GM19240 (cell line): ENCODE results near the gene VWA5B2.

Source experiments
- DNase-seq: peaks from one replicate; pipeline ENCODE4 v3.0.0; 2011; ENCODE audit warnings: low spot score; ENCODE audit not compliant: insufficient read length

The VWA5B2 gene

GRCh38 chr3:184275381-184275701, 46.0 kb downstream of the VWA5B2 start:
- DNase-seq, result no peak

GRCh38 chr3:184275961-184276910, 46.9 kb downstream of the VWA5B2 start, which contains the start of gene ECE2:
TSS of gene ECE2 (plus strand) at chr3:184276022. CDS start at chr3:184276154, 132 bp downstream.
- no peak for DNase-seq

GRCh38 chr3:184277366-184277765, 48.0 kb downstream of the VWA5B2 start:
- no peak for DNase-seq

- no peak for DNase-seq
Measured at GRCh38 chr3:184282941-184283340, 53.6 kb downstream of the VWA5B2 start.

GRCh38 chr3:184283681-184284080, 54.3 kb downstream of the VWA5B2 start:
- no peak for DNase-seq

- no peak for DNase-seq
Measured at GRCh38 chr3:184284696-184285095, 55.3 kb downstream of the VWA5B2 start.

- peak; percentile 61 for DNase-seq
Measured at GRCh38 chr3:184289426-184289938, 60.1 kb downstream of the VWA5B2 start.

- no peak for DNase-seq
Measured at GRCh38 chr3:184290331-184290730, 60.9 kb downstream of the VWA5B2 start.

GRCh38 chr3:184291044-184291737, 61.8 kb downstream of the VWA5B2 start:
- no peak for DNase-seq
